Measurements from ENCODE around the gene KPNA4. TPM values are rescaled to one million over a fixed set of nuclear protein-coding genes. Genes with fewer than 3 reads are reported as not detected.
"Not testable (repeated sequence)": the region's sequence is repeated elsewhere in the genome, so short reads cannot be mapped to it uniquely, and the experiment has no call there.

The KPNA4 gene
- polyA plus RNA-seq, 4 donors = 65.0 to 82.4 (median 82.0) TPM

GRCh38 chr3:160454995-160455394 is 110.4 kb downstream of the KPNA4 start:
- DNase-seq (ENCODE audit: low read depth in 4 of 4, low spot score in 3 of 4) = no peak

DNA sequence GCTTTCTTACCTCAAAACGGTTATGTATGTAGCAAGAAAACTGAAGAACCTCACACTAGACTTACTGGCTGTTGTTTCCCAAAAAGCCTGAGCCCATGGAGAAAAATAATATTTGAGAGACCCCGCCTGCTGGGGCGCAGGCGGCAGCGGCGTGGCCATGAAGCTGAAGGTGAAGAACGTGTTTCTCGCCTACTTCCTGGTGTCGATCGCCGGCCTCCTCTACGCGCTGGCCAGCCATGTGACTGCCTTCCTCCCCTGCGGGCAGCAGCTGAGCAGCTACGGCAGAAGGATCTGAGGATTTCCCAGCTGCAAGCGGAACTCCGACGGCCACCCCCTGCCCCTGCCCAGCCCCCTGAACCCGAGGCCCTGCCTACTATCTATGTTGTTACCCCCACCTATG is 113.1 kb downstream of the KPNA4 start:
- DNase-seq (ENCODE audit: low read depth in 4 of 4, low spot score in 3 of 4) = not testable (repeated sequence)

DNA sequence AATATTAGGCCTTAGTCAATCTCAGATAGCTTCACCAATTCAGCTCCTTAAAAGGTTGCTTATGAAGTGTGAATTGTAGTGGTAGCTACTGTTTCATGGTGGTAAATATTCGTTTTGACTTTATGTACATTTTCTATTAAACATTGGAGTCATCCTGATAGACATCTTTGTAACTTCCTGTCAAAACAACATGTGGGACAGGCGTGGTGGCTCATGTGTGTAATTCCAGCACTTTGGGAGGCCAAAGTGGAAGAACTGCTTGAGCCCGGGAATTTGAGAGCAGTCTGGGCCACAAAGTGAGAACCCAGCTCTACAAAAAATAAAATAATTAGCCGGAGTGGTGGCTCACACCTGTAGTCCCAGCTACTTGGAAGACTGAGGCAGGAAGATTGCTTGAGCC is 113.8 kb downstream of the KPNA4 start:
- DNase-seq (ENCODE audit: low read depth in 4 of 4, low spot score in 3 of 4) = no peak

DNA sequence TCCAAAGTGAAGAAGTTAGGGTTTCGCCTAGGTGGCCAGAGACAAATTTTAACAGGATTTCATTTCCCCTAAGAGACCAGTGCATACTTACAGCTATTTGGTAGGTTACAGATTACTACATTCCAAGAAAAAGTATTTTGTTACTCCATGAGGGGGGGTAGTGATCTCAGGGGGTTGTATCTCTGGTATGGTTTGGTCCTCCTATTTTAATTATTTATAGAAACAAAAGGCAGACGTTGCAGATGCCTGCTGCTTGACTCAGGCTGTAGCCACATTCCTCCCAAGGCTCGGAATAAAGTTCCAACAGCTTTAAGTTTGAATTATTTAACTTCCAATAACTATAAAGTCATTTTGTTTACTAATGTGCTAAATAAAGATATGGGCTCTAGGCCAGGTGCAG is 114.5 kb downstream of the KPNA4 start:
- no peak for DNase-seq (ENCODE audit: low read depth in 4 of 4, low spot score in 3 of 4)

DNA sequence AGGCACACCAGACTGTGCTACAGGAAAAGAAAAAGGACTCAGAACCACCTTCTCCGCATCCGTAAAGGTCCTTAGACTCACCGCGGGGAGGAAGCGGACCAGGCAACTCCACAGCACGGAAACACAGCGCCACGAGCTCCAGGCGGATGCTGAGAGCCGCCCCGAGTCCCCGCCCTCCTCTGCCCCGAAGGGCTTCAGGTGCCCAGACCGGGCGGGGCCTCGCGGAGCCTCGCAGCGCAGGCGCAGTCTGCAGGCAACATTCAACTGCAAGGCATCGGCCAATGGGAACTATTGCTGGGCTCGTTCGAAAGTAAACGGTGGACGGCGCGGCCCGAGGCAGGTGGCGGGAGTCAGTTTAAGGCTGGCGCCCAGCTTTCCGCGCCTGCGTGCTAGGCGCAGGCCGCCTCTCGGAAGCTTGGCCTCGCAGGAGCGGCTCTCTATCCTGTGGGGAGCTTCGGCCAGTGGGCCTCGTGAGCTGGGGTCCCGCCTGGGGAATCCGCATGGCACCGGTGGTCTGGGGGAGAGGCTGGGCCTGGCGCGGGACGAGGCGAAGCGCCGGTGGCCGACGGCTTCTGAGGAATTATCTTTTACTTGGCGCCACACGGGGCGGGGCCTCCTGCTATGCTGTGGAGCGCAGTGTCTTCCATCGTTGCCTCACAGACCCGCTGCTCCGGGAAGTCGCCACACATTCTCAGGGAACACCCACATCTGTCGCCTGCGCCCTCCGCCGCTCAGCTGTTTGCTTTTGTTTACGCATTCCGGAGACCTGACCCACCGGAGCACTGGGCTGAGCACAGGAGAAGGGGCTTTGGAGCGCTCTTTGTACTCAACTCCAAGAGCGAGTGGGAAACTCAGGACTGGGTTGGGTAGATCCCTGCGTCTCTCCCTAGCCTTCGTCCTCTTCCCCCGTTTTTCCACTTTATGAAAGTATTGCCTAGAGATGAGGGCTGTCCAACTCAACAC is 115.5 kb downstream of the KPNA4 start, which contains the start of gene TRIM59:
TSS of gene TRIM59 (minus strand) at position 151 of the 963 bp plus-strand sequence. CDS start 10,603 bp downstream, outside the sequence.
- peak; percentile 87 to 92 (median 89) for DNase-seq (ENCODE audit: low read depth in 4 of 4, low spot score in 3 of 4)

DNA sequence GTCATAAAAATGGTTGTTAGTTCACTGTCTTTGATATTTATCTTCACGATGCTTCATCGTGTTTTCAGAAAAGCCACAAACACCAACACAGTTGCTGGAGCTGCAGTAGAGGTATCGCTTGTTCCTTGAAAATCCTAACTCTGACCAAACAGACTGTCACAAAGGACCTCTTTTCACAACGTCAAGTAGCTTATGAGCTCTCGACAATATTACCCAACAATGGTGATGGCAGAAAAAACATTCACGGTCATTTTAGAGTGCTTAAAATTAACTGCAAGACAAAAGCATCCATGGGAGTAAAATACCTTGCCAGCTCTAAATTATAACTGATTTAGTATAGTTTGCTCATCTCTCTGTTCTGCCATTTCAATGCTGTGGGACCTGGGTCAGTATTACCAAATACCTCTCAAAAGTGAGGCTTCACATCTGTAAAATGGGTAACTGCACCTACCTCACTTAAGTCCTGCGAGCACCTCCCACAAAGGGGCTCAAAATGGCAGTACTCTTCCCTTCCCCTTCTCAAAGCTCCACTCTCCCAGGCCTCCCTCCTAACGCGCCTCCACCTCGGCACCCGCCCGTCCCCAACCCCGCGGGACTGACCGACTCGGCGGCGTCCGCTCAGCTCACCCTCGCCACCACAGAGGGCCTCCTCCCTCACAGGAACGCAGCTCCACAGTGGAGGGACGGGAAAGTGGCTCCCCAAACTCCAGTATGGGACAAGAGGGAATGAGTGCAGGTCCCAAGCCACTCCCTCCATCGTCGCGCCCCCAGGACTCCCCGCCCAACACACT is 116.3 kb downstream of the KPNA4 start:
- peak in 3 of 4 donors; percentile 7 to 50 (median 28) for DNase-seq (ENCODE audit: low read depth in 4 of 4, low spot score in 3 of 4)

GRCh38 chr3:160447544-160447943 is 117.8 kb downstream of the KPNA4 start:
- DNase-seq (ENCODE audit: low read depth in 4 of 4, low spot score in 3 of 4) = peak in 1 of 4 donors; percentile 3

GRCh38 chr3:160446522-160447056 is 118.8 kb downstream of the KPNA4 start:
- DNase-seq (ENCODE audit: low read depth in 4 of 4, low spot score in 3 of 4) = no peak

DNA sequence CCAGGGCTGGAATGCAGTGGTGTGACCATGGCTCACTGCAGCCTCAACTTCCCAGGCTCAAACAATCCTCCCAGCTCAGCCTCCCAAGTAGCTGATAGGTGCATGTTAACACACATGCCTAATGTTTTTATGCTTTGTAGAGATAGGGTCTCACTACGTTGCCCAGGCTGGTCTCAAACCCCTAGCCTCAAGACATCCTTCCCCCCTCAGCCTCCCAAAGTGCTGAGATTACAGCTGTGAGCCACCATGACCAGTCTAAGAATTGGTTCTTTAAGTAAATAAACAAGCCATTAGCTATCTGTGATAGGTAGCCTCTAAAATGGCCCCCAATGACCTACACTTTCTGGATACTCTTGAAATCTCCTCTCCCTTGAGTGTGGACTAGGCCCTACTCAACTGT is 119.5 kb downstream of the KPNA4 start:
- DNase-seq (ENCODE audit: low read depth in 4 of 4, low spot score in 3 of 4) = no peak

Other genes starting within 250 kb of the KPNA4 start
- 10 to 100 TPM; 47.8 to 66.9 (median 62.4) TPM for gene IFT80, start 166.3 kb downstream of the KPNA4 start, polyA plus RNA-seq (ENCODE audit: insufficient read length in 4 of 4)
- gene SMC4, start 165.9 kb downstream of the KPNA4 start, polyA plus RNA-seq (ENCODE audit: insufficient read length in 4 of 4) = 100 to 1,000 TPM in 3 of 4 donors, 10 to 100 TPM in 1; 84.8 to 112 (median 110) TPM
- 10 to 100 TPM; 14.3 to 19.2 (median 17.3) TPM for gene TRIM59, start 115.8 kb downstream of the KPNA4 start, polyA plus RNA-seq (ENCODE audit: insufficient read length in 4 of 4)
- under 1 TPM in 3 of 4 donors, not detected in 1; 0.12 to 0.77 (median 0.31) TPM for gene ARL14, start 111.6 kb upstream of the KPNA4 start, polyA plus RNA-seq (ENCODE audit: insufficient read length in 4 of 4)
- 1 to 10 TPM; 7.1 to 9.2 (median 7.8) TPM for gene PPM1L, start 190.7 kb upstream of the KPNA4 start, polyA plus RNA-seq (ENCODE audit: insufficient read length in 4 of 4)